Omental fat pad (tissue), 4 donors: ENCODE data around the gene CCNJL. TPM values are rescaled to one million over a fixed set of nuclear protein-coding genes. Genes with fewer than 3 reads are reported as not detected.
"Not testable (repeated sequence)": the region's sequence is repeated elsewhere in the genome, so short reads cannot be mapped to it uniquely, and the experiment has no call there.

Experiments
- ATAC-seq: fragments of 150-250 bp; one replicate; pipeline ENCODE4 v1.9.1; 2016; ENCODE audit warnings: mild to moderate bottlenecking, moderate library complexity; ENCODE audit not compliant: low FRiP score
- DNase-seq: peaks from one replicate; pipeline ENCODE4 v3.0.0-alpha.2; 2019; ENCODE audit warnings: low spot score
- CTCF ChIP-seq, 3 donors: fragments of 450-650 bp; IDR thresholded peaks; one replicate each; pipeline ENCODE4 v1.5.1; 2016 to 2017; ENCODE audit warnings: antibody characterized with exemption in 3 of 3, mild to moderate bottlenecking in 3 of 3, moderate library complexity in 2 of 3
- total RNA-seq, 4 donors: library from RNA; depleted of rRNA; stranded (reverse); fragments of >200 nt; gene quantifications; one replicate each; pipeline ENCODE4 v1.1.0, GENCODE V29; 2016

CCNJL gene
- total RNA-seq, 4 donors from 2014 or later, result 0.24 to 5.4 (median 0.45) TPM

DNA sequence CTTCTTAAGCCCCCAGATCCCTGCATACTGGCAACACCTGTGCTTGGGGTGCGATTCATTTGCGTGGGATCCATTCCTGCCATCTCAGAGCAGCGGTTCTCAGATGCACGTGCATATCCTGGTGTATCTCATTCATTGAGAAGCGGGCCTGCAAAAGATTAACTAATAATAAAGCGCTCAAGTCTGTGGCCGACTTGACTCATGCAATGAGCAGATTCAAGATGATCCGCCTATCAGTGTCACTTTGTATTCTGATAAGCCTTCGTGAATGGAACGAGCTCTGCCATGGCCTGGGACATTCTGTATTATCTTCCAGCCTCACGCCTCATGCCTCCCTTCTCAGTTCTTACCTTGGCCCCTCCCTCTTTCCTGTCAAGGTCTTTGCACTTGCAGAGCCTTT is 35.7 kb upstream of the CCNJL start:
- DNase-seq, result no peak
- no peak for TF ChIP-seq CTCF (IDR thresholded peaks at IDR 0.05)

DNA sequence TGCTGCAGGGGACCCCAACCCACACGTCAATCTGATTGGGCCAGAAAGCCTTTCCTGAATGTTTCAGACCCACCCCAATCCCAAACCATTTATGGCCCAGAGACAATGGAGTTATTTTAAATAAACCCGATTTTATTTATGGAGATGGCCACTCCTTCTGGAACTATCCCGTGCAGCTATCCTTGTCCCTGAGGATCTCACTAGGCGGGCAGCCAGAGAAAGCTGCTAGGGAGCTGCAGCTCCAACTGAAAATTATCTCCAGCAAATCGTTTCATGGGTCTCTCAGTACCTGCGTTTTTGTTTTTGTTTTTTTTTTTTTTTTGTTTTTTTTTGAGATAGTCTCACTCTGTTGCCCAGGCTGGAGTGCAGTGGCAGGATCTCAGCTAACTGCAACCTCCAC is 35.1 kb upstream of the CCNJL start:
- ATAC-seq (no peak), DNase-seq (no peak)
- TF ChIP-seq CTCF (IDR thresholded peaks at IDR 0.05), result no peak

More for the DNA sequence above, 35.7 kb upstream of the CCNJL start:
- no peak for ATAC-seq

GRCh38 chr5:160342413-160342941 is 30.1 kb upstream of the CCNJL start:
- ATAC-seq, result no peak
- no peak for DNase-seq
- TF ChIP-seq CTCF (IDR thresholded peaks at IDR 0.05), result no peak

DNA sequence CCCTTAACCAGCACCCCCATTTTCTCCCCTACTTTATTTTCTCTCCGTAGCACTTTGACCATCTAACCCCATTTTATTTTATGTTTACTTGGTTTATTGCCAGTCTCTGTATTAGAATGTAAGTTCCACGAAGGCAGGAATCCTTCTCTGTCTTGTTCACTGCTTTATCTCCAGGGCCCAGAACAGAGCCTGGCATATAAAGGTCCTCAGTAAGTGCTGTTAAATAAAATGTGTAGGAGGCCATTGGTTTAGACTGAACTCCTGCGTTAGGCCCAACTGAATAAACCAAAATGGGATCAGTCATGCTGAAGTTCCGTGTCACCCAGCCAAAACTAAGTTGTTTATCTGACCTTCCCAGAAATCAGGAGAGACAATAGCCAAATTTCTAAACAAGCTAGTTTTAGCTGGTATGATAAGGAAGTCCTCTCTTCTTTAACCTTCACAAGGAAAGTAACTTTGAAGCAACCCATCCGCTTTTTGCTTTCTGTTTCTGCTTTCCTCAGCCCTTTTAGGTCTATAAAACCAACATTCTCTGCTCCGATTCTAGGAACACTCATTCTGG is 29.0 kb upstream of the CCNJL start:
- no peak for ATAC-seq
- no peak for DNase-seq
- TF ChIP-seq CTCF (IDR thresholded peaks at IDR 0.05), result no peak

GRCh38 chr5:160340513-160340912 is 28.1 kb upstream of the CCNJL start:
- DNase-seq, ATAC-seq: not testable (repeated sequence)

DNA sequence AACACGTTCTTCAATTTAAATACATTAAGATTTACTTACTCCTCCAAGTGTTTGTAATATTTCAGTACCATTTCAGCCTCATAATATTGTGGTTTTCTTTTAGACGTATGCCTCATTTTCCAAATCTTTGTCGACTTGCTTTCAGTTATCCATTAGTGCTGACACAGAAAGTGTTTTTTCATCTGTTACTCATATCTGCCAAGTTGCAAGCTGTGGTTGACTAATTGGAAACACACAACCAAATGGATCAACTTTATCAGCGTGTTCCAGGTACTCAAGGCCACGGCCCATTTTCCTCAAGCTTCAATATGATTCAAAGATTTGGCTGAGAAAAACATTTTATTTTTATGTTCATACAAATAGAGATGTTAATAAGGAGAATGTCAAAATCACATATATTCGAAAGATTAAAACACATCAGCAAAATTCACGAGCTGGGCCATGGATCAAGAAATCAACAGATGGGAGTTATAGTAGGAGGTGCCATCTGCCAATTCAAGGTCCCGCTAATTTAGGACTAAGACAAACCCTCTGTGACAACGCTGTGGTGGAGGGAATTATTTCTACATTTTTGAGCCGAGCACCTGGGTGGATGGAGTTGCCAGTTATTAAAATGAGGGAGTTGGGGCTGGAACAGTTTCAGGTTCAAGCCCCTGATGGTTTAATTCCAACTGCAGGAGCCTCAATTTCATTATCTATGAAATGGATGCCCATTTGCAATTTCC is 27.2 kb upstream of the CCNJL start:
- ATAC-seq (no peak), DNase-seq (no peak)
- TF ChIP-seq CTCF (IDR thresholded peaks at IDR 0.05), result no peak

DNA sequence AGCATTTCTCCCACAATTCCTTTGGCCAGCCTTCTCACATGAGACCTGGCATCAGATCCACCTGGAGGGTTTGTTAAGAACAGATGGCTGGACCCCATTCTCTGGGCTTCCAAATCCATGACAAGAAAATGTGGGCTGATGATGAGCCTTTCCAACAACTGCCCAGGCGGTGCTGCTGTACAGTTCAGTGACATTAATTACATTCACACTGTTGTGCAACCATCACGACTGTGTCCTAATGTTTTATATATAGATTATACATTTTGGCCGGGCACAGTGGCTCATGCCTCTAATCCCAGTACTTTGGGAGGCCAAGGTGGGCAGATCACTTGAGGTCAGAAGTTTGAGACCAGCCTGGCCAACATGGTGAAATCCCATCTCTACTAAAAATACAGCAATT is 22.4 kb upstream of the CCNJL start:
- DNase-seq, ATAC-seq: not testable (repeated sequence)

GRCh38 chr5:160333721-160334120 is 21.4 kb upstream of the CCNJL start:
- no peak for TF ChIP-seq CTCF (IDR thresholded peaks at IDR 0.05)
- no peak for ATAC-seq
- no peak for DNase-seq
